ENCODE results near the gene SNN. TPM values are rescaled to one million over a fixed set of nuclear protein-coding genes. Genes with fewer than 3 reads are reported as not detected.

Gene SNN
- total and polyA plus RNA-seq, 5 donors = 24.4 to 33.3 (median 25.6) TPM

DNA sequence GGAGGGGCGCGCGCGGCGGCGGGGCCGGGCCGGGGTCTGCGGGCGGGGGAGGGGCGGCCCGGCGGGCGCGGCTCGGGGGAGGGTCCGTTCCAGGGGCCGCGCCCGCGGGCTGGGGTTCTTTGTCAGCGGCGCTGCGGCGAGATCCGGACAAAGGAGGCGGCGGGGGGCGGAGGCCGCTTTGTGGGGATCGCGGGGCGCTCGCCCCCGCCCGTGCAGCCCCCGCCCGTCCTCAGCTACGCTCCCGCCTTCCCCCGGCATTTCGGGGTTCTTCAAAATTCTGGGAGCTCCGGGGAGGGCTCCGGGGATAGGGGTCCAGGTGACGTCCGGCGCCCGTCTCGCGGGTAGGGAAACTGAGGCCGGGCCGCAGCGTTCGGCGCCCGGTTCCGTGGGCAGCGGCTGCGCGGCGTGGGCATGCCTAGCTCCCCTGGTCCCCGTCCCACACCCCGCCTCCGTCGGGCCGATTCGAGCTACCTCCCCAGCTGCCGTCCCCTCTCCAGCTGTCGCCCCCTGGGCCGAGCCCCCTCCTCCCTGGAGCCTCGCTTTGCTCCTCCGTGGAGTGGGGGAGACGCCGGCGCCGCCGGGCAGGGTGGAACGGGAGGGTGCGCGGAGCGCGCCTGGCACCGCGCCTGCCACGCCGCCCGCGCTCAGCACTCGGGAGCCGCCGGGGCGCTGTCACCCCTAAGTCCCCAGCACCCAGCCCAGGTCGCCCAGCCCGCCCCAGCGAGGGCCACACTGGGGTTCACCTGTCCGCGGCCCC is 546 bp downstream of the SNN start:
- no peaks in the 10 kb centered on the region for H3K9me3 ChIP-seq (ENCODE audit: control insufficient read depth, low read length)
- peak overlapping the region; percentile 96 for H3K4me3 ChIP-seq (ENCODE audit: low read length)
- H3K27ac ChIP-seq (ENCODE audit: low read length) = peak overlapping the region; percentile 62
- H3K27me3 ChIP-seq (ENCODE audit: control insufficient read depth, insufficient read depth) = no peaks in the 10 kb centered on the region
- WGBS = 1% methylated on average over 85 of the region's 97 CpGs
- intact Hi-C loops (cut with DNase I) = no loop called here
- peak; percentile 1 to 15 for ATAC-seq
- H3K4me1 ChIP-seq (ENCODE audit: control insufficient read depth, insufficient read depth, low read length) = peaks cover 12% of the 10 kb centered on the region
- DNase-seq = peak; percentile 41 to 82 (median 77)

DNA sequence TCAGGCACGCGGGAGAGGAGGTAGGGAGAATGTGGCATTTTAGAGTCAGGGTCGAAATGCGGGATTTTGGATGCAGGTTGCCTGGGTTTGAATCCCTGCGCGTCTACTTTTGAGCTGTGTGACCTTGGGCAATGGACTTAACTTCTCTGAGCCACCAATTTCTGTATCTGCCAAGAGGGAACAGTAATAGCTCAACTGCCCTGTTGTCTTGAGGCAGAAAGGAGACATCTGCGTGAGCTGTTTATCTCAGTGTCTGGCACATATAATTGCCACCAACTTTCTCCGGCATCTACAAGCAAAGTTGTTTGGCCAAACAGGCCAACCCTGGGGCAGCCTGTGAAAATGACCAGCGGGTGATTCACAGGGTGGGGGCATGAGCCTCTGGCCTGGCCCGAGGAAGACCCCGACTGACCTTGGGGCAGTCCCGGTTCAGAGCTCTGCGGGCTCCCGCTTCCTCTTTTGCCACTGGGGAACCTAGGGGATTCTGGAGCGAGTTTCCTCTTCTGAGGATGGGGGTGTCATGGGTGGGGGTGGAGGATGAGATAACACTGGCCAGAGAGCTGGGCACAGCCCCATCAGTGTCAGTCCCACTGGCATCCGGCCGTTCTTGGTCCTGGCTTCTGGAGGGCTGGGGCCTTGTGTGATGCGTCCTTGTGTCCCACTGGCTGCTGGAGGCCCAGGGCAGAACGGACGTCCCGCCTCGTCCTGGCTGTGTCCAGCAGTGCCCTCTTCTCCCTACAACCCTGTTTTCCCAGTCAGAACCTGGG is 1.3 kb downstream of the SNN start:
- no peaks in the 10 kb centered on the region for H3K9me3 ChIP-seq (ENCODE audit: control insufficient read depth, low read length)
- no peaks in the 10 kb centered on the region for H3K27me3 ChIP-seq (ENCODE audit: control insufficient read depth, insufficient read depth)
- intact Hi-C loops (cut with DNase I) = no loop called here
- DNase-seq = peak; percentile 72 to 86 (median 86)
- ATAC-seq = peak; percentile 39 to 63
- H3K27ac ChIP-seq (ENCODE audit: low read length) = peak overlapping the region; percentile 62
- H3K4me3 ChIP-seq (ENCODE audit: low read length) = peak overlapping the region; percentile 96
- peaks cover 17% of the 10 kb centered on the region for H3K4me1 ChIP-seq (ENCODE audit: control insufficient read depth, insufficient read depth, low read length)
- WGBS = 21% methylated on average over 22 of the region's 22 CpGs

GRCh38 chr16:11670171-11671131 is 2.2 kb downstream of the SNN start:
- intact Hi-C loops (cut with DNase I) = no loop called here

DNA sequence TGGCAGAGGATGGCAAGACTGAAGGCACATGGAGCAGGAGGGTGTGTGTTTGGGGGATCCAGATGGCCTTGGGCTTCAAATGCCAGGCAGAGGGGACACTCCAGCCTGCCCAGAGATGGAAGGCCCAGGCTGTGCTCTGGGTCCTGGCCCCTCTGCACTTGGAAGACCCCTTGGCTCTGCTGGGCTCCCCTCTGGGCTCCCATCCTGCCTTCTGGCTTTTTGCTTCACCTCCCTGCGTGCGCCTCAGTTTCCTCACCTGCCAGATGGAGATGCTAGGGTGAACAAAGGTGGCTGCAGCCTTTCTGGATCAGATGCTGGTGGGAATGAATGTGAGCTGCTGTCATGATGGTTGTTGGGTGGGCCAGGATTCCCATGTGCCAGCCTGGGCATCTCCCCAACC is 3.0 kb downstream of the SNN start:
- H3K27ac ChIP-seq (ENCODE audit: low read length) = no peak overlapping the region

More at GRCh38 chr16:11670171-11671131, 2.2 kb downstream of the SNN start:
- Histone ChIP-seq H3K27me3 (ENCODE audit: control insufficient read depth, insufficient read depth) (no peaks in the 10 kb centered on the region), H3K4me1 (ENCODE audit: control insufficient read depth, insufficient read depth, low read length) (peaks cover 20% of the 10 kb centered on the region), H3K9me3 (ENCODE audit: control insufficient read depth, low read length) (no peaks in the 10 kb centered on the region), H3K27ac (ENCODE audit: low read length) (peak overlapping the region; percentile 62), H3K4me3 (ENCODE audit: low read length) (no peak overlapping the region)
- WGBS = 66% methylated on average over 27 of the region's 27 CpGs
- DNase-seq (peak in 2 of 3 donors; percentile 35 to 62), ATAC-seq (no peak)

DNA sequence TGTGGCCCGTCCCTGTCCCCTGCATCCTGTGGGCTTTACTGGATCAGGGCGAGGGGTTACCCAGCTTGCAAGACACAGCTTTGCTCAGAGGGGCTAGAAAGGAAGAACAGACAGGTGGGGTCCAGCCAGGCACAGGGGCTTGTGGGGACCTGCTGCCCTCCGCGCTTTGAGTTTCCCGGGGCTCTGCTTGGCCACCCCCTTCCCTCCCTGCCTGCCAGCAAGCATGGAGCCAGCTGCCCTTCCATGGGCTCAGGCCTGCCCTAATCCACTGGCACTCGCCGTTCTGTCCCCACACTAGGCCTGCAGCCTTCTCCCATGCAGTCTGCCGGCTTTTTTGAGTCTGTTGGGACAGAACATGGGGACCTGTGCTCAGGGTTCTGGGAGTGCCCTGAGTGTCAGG is 3.4 kb downstream of the SNN start:
- Histone ChIP-seq H3K4me1 (ENCODE audit: control insufficient read depth, insufficient read depth, low read length) (peaks cover 20% of the 10 kb centered on the region), H3K4me3 (ENCODE audit: low read length) (no peak overlapping the region), H3K27me3 (ENCODE audit: control insufficient read depth, insufficient read depth) (no peaks in the 10 kb centered on the region), H3K27ac (ENCODE audit: low read length) (no peak overlapping the region), H3K9me3 (ENCODE audit: control insufficient read depth, low read length) (no peaks in the 10 kb centered on the region)
- 87% methylated on average over 8 of the region's 8 CpGs for WGBS
- DNase-seq (peak in 1 of 3 donors; percentile 55), ATAC-seq (no peak)
- intact Hi-C loops (cut with DNase I) = no loop called here

More for the DNA sequence above, 3.0 kb downstream of the SNN start:
- DNase-seq = peak in 1 of 3 donors; percentile 45
- intact Hi-C loops (cut with DNase I) = no loop called here
- 96% methylated on average over 2 of the region's 2 CpGs for WGBS
- ATAC-seq = no peak
- Histone ChIP-seq H3K27me3 (ENCODE audit: control insufficient read depth, insufficient read depth) (no peaks in the 10 kb centered on the region), H3K4me1 (ENCODE audit: control insufficient read depth, insufficient read depth, low read length) (peaks cover 20% of the 10 kb centered on the region), H3K9me3 (ENCODE audit: control insufficient read depth, low read length) (no peaks in the 10 kb centered on the region), H3K4me3 (ENCODE audit: low read length) (no peak overlapping the region)

- H3K4me1 ChIP-seq (ENCODE audit: control insufficient read depth, insufficient read depth, low read length) = peaks cover 20% of the 10 kb centered on the region
- ATAC-seq (no peak), DNase-seq (peak in 2 of 3 donors; percentile 66 to 70)
- H3K27ac ChIP-seq (ENCODE audit: low read length) = no peak overlapping the region
- H3K4me3 ChIP-seq (ENCODE audit: low read length) = no peak overlapping the region
- H3K27me3 ChIP-seq (ENCODE audit: control insufficient read depth, insufficient read depth) = no peaks in the 10 kb centered on the region
- intact Hi-C loops (cut with DNase I) = no loop called here
- WGBS = 84% methylated on average over 25 of the region's 25 CpGs
- H3K9me3 ChIP-seq (ENCODE audit: control insufficient read depth, low read length) = no peaks in the 10 kb centered on the region
These were observed 4.2 kb downstream of the SNN start for GRCh38 chr16:11672206-11673090.

DNA sequence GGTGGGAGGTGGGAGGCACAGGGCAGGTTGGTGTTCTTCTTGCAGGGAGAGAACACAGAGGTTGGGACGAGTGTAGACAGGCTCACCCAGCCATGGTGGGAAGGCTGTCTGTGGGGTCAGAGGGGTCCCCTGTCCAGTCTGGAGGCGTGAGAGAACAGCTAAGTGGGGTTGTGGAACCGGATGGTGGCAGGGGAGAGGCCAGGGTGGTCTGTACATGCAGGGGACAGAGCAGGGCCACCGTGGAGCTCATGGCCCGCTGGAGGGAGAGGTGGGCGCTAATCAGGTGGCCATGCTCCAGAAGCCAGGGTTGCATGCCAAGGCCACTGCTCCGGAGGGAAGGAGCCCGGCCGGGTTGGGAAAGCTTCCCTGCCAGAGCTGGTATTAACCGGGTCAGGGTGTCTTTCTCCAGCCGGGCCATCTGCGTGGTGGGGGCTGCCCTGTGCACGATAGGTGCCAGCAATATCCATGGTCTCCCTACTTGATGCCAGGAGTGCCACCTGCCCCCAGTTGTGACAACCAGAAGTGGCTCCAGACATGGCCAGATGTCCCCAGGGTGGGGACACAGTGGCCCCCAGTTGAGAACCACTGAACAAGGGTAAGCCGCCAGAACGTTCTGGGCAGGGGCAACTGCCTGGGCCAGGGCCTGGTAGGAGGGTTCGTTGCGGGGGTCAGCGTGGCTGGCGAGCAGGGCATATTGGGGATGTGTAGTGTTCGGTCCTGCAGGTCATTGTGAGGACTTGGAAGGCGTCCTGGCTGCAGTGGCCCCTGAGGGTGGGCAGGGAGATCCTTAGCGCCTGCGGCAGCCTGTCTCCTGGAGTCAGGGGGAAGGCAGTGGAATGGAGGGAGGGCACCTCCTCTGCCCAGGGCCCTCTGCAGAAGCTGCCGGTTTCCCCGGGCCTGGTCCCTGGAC is 5.1 kb downstream of the SNN start:
- DNase-seq (peak; percentile 47 to 79 (median 79)), ATAC-seq (peak in 1 of 2 donors; percentile 0)
- WGBS = 52% methylated on average over 25 of the region's 25 CpGs
- no peak overlapping the region for H3K27ac ChIP-seq (ENCODE audit: low read length)
- H3K4me1 ChIP-seq (ENCODE audit: control insufficient read depth, insufficient read depth, low read length) = peaks cover 22% of the 10 kb centered on the region
- intact Hi-C loops (cut with DNase I) = no loop called here
- H3K27me3 ChIP-seq (ENCODE audit: control insufficient read depth, insufficient read depth) = no peaks in the 10 kb centered on the region
- H3K4me3 ChIP-seq (ENCODE audit: low read length) = no peak overlapping the region
- no peaks in the 10 kb centered on the region for H3K9me3 ChIP-seq (ENCODE audit: control insufficient read depth, low read length)

DNA sequence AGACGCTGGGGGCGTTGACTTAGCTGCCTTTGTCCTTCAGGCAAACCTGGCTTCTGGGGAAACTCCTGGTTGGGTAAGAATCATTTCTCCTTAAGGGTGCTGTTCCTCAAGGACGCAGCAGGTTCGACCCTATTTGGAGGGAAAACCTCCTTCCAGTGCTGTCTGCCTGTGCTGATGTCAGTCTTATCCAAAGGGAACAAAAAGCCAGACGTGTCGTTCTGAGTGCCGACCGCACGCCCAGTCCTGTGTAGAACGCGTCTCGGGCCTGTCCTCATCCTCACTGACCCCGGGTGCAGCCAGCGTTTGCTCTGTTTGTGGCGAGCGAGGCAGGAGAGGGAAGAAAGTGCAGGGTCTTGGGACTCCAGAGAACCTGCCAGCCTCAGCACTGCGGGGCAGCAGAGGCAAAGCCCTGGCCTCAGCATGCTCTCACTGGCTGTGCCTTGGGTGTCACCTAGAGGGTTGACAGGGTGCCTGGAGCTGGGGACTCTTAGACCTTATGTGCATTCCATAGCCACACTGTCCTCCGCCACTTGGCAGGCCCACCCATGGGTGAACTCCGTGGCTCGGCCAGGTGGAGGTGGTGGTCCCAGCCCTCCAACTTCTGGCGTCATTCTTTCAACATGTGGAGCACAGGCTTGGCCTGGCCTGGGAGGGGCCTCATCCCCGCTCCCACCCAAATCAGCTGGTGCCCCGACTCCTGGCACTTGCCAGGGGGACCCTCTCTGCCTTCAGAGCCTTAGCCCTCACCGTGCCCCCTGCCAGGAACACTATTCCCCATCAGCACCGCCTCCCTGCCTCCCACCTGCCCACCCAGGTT is 6.0 kb downstream of the SNN start:
- 78% methylated on average over 25 of the region's 25 CpGs for WGBS
- Histone ChIP-seq H3K4me1 (ENCODE audit: control insufficient read depth, insufficient read depth, low read length) (peaks cover 22% of the 10 kb centered on the region), H3K9me3 (ENCODE audit: control insufficient read depth, low read length) (no peaks in the 10 kb centered on the region), H3K4me3 (ENCODE audit: low read length) (no peak overlapping the region), H3K27ac (ENCODE audit: low read length) (no peak overlapping the region), H3K27me3 (ENCODE audit: control insufficient read depth, insufficient read depth) (no peaks in the 10 kb centered on the region)
- intact Hi-C loops (cut with DNase I) = no loop called here
- ATAC-seq = no peak
- peak in 1 of 3 donors; percentile 60 for DNase-seq

Measured in right cardiac atrium (tissue), 5 donors.